ENCODE results near the gene SLC11A1. TPM values are rescaled to one million over a fixed set of nuclear protein-coding genes. Genes with fewer than 3 reads are reported as not detected.

The SLC11A1 gene
- total RNA-seq, 1 donor from 2014 or later = 36.6 TPM

DNA sequence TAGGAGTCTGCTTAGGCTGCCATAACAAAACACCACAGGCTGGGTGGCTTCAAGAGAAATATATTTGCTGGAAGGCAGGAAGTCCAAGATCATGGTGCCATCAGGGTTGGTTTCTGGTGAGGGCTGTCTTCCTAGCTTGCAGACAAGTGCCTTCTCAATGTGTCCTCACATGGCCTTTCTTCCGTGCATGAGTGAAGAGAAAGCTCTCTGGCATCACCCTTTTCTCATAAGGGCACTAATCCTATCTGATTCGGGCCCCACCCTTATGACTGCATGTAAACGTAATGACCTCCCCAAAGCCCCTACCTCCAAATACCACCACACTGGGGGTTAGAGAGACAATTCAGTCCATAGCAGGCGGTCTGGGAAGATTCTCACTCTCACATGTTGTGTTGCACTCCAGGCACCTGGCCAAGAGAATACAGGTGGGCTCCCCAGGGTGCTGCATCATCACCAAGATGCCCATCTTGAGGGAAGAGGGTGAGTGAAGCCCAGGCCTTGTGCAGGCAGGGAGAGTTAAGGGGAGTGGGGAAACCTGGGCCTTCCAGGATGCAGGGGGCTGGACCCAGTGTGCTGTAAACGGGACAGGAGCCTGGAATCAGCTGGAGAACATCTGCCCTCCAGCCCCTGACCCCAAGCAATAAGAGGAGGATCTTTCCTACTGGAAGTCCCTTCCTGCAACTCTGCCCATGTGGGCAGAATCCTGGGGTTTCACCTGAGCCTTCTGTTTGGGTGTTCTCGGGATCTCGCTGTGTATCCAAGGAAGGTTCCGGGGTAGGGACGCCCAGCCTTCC, 15.3 kb upstream of the SLC11A1 start:
- Histone ChIP-seq H3K9me3 (no peaks in the 10 kb centered on the region), H3K4me1 (peaks cover 26% of the 10 kb centered on the region), H3K27me3 (no peaks in the 10 kb centered on the region), H3K27ac (peak overlapping the region; percentile 84), H3K4me3 (peak overlapping the region; percentile 45 to 63), H3K36me3 (no peaks in the 10 kb centered on the region)
- TF ChIP-seq, protein P1, sequence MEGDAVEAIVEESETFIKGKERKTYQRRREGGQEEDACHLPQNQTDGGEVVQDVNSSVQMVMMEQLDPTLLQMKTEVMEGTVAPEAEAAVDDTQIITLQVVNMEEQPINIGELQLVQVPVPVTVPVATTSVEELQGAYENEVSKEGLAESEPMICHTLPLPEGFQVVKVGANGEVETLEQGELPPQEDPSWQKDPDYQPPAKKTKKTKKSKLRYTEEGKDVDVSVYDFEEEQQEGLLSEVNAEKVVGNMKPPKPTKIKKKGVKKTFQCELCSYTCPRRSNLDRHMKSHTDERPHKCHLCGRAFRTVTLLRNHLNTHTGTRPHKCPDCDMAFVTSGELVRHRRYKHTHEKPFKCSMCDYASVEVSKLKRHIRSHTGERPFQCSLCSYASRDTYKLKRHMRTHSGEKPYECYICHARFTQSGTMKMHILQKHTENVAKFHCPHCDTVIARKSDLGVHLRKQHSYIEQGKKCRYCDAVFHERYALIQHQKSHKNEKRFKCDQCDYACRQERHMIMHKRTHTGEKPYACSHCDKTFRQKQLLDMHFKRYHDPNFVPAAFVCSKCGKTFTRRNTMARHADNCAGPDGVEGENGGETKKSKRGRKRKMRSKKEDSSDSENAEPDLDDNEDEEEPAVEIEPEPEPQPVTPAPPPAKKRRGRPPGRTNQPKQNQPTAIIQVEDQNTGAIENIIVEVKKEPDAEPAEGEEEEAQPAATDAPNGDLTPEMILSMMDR (IDR thresholded peaks at IDR 0.05) = no peak
- no peak for TF ChIP-seq POLR2A (IDR thresholded peaks at IDR 0.05)
- TF ChIP-seq POLR2AphosphoS5 (IDR thresholded peaks at IDR 0.05; ENCODE audit: insufficient read depth in 1 of 2, low read depth in 1 of 2) = no peak
- intact Hi-C loops (cut with DNase I) = no loop called here
- DNase-seq (ENCODE audit: extremely low spot score in 2 of 2) = no peak

DNA sequence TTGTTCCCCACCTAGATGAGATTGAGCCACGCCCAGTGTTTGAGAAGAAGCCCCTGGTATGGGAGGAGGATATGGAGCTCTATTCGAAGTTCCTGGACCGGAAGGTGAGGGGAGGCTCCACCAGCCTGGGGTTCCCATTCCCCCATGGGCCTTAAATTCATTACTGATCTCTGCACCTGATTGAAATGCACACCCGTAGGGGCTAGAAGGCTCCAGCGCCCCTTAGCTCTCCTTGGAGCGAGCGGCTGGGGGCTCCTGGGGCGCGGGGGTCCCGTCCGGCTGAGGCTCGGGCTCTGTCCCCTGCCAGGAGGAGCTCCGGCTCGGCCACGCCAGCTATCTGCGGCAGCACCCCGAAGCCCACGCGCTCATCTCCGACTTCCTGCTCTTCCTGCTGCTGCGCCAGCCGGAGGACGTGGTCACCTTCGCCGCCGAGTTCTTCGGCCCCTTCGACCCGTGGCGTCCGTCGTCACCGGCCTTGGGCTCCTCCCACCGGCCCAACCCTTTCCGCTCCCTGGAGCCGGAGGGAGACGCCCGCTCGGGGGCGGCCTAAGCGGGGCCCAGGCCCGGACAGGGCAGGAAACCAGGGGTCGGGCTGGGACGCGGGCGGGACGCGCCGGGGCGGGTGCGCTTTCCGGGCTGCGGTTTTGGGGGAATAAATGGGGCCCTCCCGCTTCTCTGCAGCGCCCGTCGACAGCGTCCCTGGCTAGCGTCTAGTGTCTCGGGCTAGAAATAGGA, 14.5 kb upstream of the SLC11A1 start:
- Histone ChIP-seq H3K36me3 (no peaks in the 10 kb centered on the region), H3K9me3 (no peaks in the 10 kb centered on the region), H3K4me3 (peak overlapping the region; percentile 45 to 63), H3K27ac (peak overlapping the region; percentile 84), H3K27me3 (no peaks in the 10 kb centered on the region), H3K4me1 (peaks cover 26% of the 10 kb centered on the region)
- no peak for DNase-seq (ENCODE audit: extremely low spot score in 2 of 2)
- intact Hi-C loops (cut with DNase I) = no loop called here
- TF ChIP-seq, protein P1 (IDR thresholded peaks at IDR 0.05) = no peak
- TF ChIP-seq POLR2AphosphoS5 (IDR thresholded peaks at IDR 0.05; ENCODE audit: insufficient read depth in 1 of 2, low read depth in 1 of 2) = peak; percentile 48 to 98
- TF ChIP-seq POLR2A (IDR thresholded peaks at IDR 0.05) = peak in 1 of 2 donors; percentile 81

DNA sequence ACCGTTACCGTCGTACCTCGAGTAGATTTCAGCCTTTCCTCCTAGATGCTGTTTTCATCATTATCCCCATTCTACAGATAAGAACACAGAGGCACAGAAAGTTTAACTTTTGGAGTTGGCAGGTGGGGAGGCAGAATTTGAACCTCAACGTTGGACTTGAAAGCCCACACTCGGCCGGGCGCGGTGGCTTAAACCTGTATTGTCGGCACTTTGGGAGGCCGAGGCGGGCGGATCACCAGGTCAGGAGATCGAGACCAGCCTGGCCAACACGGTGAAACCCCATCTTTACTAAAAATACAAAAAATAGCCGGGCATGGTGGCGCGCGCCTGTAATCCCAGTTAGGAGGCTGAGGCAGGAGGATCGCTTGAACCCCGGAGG, 13.9 kb upstream of the SLC11A1 start:
- DNase-seq (ENCODE audit: extremely low spot score in 2 of 2) = no peak

DNA sequence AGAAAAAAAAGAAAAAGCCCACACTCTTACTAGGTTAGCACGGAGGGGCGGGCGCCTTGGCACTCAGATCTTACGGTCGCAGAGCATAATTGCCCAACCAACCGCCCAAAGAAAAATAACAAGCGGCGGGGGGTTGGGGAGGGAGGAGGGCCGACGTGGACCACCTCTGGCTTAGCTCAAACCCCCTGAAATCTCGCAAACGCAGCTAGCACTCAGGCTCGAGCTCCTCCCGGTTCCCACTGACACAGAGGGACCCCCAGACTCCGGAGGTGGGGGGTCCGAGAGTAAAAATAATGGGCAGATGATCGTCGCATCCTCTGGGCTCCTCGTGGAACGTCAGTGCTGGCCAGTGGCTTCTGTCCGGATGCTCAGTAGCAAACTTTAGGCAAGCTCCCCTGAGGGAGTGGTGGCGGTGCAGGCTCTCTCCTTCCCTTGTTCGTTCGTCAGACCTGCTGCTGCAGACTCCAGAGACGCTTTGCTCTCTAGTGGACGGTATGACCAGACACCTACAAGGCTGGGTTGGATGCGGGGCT, 13.4 kb upstream of the SLC11A1 start:
- peak overlapping the region; percentile 45 to 63 for H3K4me3 ChIP-seq
- H3K4me1 ChIP-seq = peaks cover 26% of the 10 kb centered on the region
- peak overlapping the region; percentile 84 for H3K27ac ChIP-seq
- no peaks in the 10 kb centered on the region for H3K27me3 ChIP-seq
- no peaks in the 10 kb centered on the region for H3K9me3 ChIP-seq
- intact Hi-C loops (cut with DNase I) = no loop called here
- DNase-seq (ENCODE audit: extremely low spot score in 2 of 2) = no peak
- TF ChIP-seq, protein P1 (IDR thresholded peaks at IDR 0.05) = peak in 1 of 3 experiments; percentile 7
- TF ChIP-seq POLR2A (IDR thresholded peaks at IDR 0.05) = no peak
- H3K36me3 ChIP-seq = no peaks in the 10 kb centered on the region

More for the DNA sequence above, 13.9 kb upstream of the SLC11A1 start:
- Histone ChIP-seq H3K27me3 (no peaks in the 10 kb centered on the region), H3K4me3 (peak overlapping the region; percentile 45 to 63), H3K9me3 (no peaks in the 10 kb centered on the region), H3K4me1 (peaks cover 26% of the 10 kb centered on the region), H3K36me3 (no peaks in the 10 kb centered on the region), H3K27ac (peak overlapping the region; percentile 84)
- intact Hi-C loops (cut with DNase I) = no loop called here
- TF ChIP-seq, protein P1 (IDR thresholded peaks at IDR 0.05) = no peak
- TF ChIP-seq POLR2AphosphoS5 (IDR thresholded peaks at IDR 0.05; ENCODE audit: insufficient read depth in 1 of 2, low read depth in 1 of 2) = peak in 1 of 2 donors; percentile 47

All from vagina (tissue), 2 donors.